NCI-H1417 treated with DMSO at 0.1 percent for 48 hours (cell line): Measurements from ENCODE around the gene FRMD1.
"Not testable (repeated sequence)": the region's sequence is repeated elsewhere in the genome, so short reads cannot be mapped to it uniquely, and the experiment has no call there.

Source experiments
- DNase-seq: peaks from one replicate; lab custom pipeline; 2025; lab: John Stamatoyannopoulos, UW

The FRMD1 gene

GRCh38 chr6:168077401-168077800 is 1.6 kb downstream of the FRMD1 start:
- DNase-seq = not testable (repeated sequence)

GRCh38 chr6:168075787-168076202 is 3.2 kb downstream of the FRMD1 start:
- no peak for DNase-seq

- no peak for DNase-seq
Measured at GRCh38 chr6:168075216-168075615, 3.8 kb downstream of the FRMD1 start.

GRCh38 chr6:168073937-168074730 is 4.9 kb downstream of the FRMD1 start:
- DNase-seq = no peak

GRCh38 chr6:168072730-168073129 is 6.3 kb downstream of the FRMD1 start:
- no peak for DNase-seq

GRCh38 chr6:168072261-168072660 is 6.8 kb downstream of the FRMD1 start:
- no peak for DNase-seq

- DNase-seq = no peak
Measured at GRCh38 chr6:168071620-168072019, 7.4 kb downstream of the FRMD1 start.

- DNase-seq = no peak
Measured at GRCh38 chr6:168070804-168071203, 8.2 kb downstream of the FRMD1 start.

- DNase-seq = no peak
Measured at GRCh38 chr6:168067081-168067759, 11.8 kb downstream of the FRMD1 start.

GRCh38 chr6:168064226-168064807 is 14.7 kb downstream of the FRMD1 start:
- DNase-seq = no peak

GRCh38 chr6:168063431-168063830 is 15.6 kb downstream of the FRMD1 start:
- DNase-seq = no peak

GRCh38 chr6:168062346-168063289 is 16.4 kb downstream of the FRMD1 start:
- DNase-seq = no peak

GRCh38 chr6:168061269-168062210 is 17.5 kb downstream of the FRMD1 start:
- DNase-seq = no peak

- DNase-seq = no peak
Measured at GRCh38 chr6:168060521-168060931, 18.5 kb downstream of the FRMD1 start.

GRCh38 chr6:168058691-168059551 is 20.1 kb downstream of the FRMD1 start:
- DNase-seq = no peak

- DNase-seq = no peak
Measured at GRCh38 chr6:168057836-168058235, 21.2 kb downstream of the FRMD1 start.

GRCh38 chr6:168056892-168057527 is 22.0 kb downstream of the FRMD1 start:
- DNase-seq = no peak

- DNase-seq = no peak
Measured at GRCh38 chr6:168055696-168056489, 23.1 kb downstream of the FRMD1 start.
